ENCODE measurements around the gene PALM. TPM values are rescaled to one million over a fixed set of nuclear protein-coding genes. Genes with fewer than 3 reads are reported as not detected.

PALM gene
- total RNA-seq, 1 experiment from 2014 or later, result 10.8 TPM

GRCh38 chr19:677201-677600, 31.5 kb upstream of the PALM start:
- Histone ChIP-seq H4K20me1 (ENCODE audit: low read length) (no peaks in the 10 kb centered on the region), H3K9me2 (replicated peaks; ENCODE audit: low read length) (no peaks in the 10 kb centered on the region), H3K36me3 (ENCODE audit: low read depth, low read length) (no peaks in the 10 kb centered on the region), H3F3A (ENCODE audit: low read length, unreplicated experiment) (no peaks in the 10 kb centered on the region), H3K9me3 (ENCODE audit: low read length) (no peaks in the 10 kb centered on the region), H3K79me2 (ENCODE audit: low read length) (peaks cover 26% of the 10 kb centered on the region), H3K4me1 (ENCODE audit: insufficient read depth, low read length) (peaks cover 21% of the 10 kb centered on the region), H3K4me3 (ENCODE audit: low read length) (peak overlapping the region; percentile 80), H2AFZ (ENCODE audit: low read length) (no peak overlapping the region), H3K9ac (ENCODE audit: low read length) (no peak overlapping the region), H3K27ac (ENCODE audit: low read length) (no peak overlapping the region), H3K4me2 (ENCODE audit: low read length) (peak overlapping the region; percentile 86), H3K27me3 (ENCODE audit: low read length) (no peaks in the 10 kb centered on the region)
- TF ChIP-seq CTCF (conservative IDR thresholded peaks at IDR 0.05; ENCODE audit: low read depth, low read length) (no peak), EZH2phosphoT487 (IDR thresholded peaks at IDR 0.05; ENCODE audit: borderline replicate concordance, low read length) (no peak), EZH2 (IDR thresholded peaks at IDR 0.05; ENCODE audit: low read length, unreplicated experiment) (no peak)
- intact Hi-C loops (cut with micrococcal nuclease), result loop anchor here (5.0 kb wide), 2 partner anchors 35 to 75 kb away; partner anchors contain the start of gene MISP
- ChIA-PET POLR2A (ENCODE audit: unreplicated experiment) (interaction anchor here (0.8 kb wide), 1 partner anchor 75 kb away, joined by 3 read pairs; no protein-coding TSS in a partner anchor), CTCF (interaction anchor here (0.6 kb wide), 1 partner anchor 65 kb away, joined by 7 read pairs; no protein-coding TSS in a partner anchor)
- BruUV-seq (replicated peaks), result no TSS peak
- ATAC-seq, result peak; percentile 31
- DNase-seq, result peak; percentile 70

- ChIA-PET CTCF (interaction anchor here (0.6 kb wide), 1 partner anchor 65 kb away, joined by 7 read pairs; no protein-coding TSS in a partner anchor), POLR2A (ENCODE audit: unreplicated experiment) (no interaction called here)
- Histone ChIP-seq H3K27ac (ENCODE audit: low read length) (peak overlapping the region; percentile 2; the same call in 1 of the 2 replicates), H3K36me3 (ENCODE audit: low read depth, low read length) (no peaks in the 10 kb centered on the region), H3K27me3 (ENCODE audit: low read length) (no peaks in the 10 kb centered on the region), H3K9me2 (replicated peaks; ENCODE audit: low read length) (no peaks in the 10 kb centered on the region), H3K4me1 (ENCODE audit: insufficient read depth, low read length) (peaks cover 21% of the 10 kb centered on the region), H2AFZ (ENCODE audit: low read length) (no peak overlapping the region), H3K9me3 (ENCODE audit: low read length) (no peaks in the 10 kb centered on the region), H3K9ac (ENCODE audit: low read length) (no peak overlapping the region), H3F3A (ENCODE audit: low read length, unreplicated experiment) (no peaks in the 10 kb centered on the region), H4K20me1 (ENCODE audit: low read length) (no peaks in the 10 kb centered on the region), H3K4me3 (ENCODE audit: low read length) (peak overlapping the region; percentile 59), H3K79me2 (ENCODE audit: low read length) (peaks cover 26% of the 10 kb centered on the region), H3K4me2 (ENCODE audit: low read length) (peak overlapping the region; percentile 86)
- DNase-seq, result peak; percentile 42
- TF ChIP-seq EZH2 (IDR thresholded peaks at IDR 0.05; ENCODE audit: low read length, unreplicated experiment), result no peak
- TF ChIP-seq EZH2phosphoT487 (IDR thresholded peaks at IDR 0.05; ENCODE audit: borderline replicate concordance, low read length), result no peak
- TF ChIP-seq CTCF (conservative IDR thresholded peaks at IDR 0.05; ENCODE audit: low read depth, low read length), result no peak
- TSS peak; percentile 44 for BruUV-seq (replicated peaks)
- intact Hi-C loops (cut with micrococcal nuclease), result loop anchor here (5.0 kb wide), 2 partner anchors 34 to 74 kb away; partner anchors contain the start of gene MISP
- 0 out of 2 replicates have a peak, but pooled peaks have one; percentile 2 for ATAC-seq
Measured at GRCh38 chr19:677601-678436, 30.9 kb upstream of the PALM start.

All from PC-3 (cell line).